SH-SY5Y (cell line): ENCODE data around the gene HCFC1.

Source experiments
- GATA2 ChIP-seq: IDR thresholded peaks from 2 replicates; pipeline ENCODE4 v1.6.1; 2011; ENCODE audit warnings: mild to moderate bottlenecking, low read depth, low read length
- GATA3 ChIP-seq: IDR thresholded peaks from 2 replicates; pipeline ENCODE4 v1.6.1; 2011; ENCODE audit warnings: low read depth, mild to moderate bottlenecking, low read length, moderate library complexity

- TF ChIP-seq GATA2 (no peak), GATA3 (no peak)
Measured at GRCh38 chrX:153954558-153955227, 16.9 kb downstream of the HCFC1 start.
